GM21786 (cell line): Measurements from ENCODE around the gene ARAP2.
"Not testable (repeated sequence)": the region's sequence is repeated elsewhere in the genome, so short reads cannot be mapped to it uniquely, and the experiment has no call there.

ENCODE experiments used
- ATAC-seq: cut with Tn5 transposase; IDR thresholded peaks from one replicate; pipeline ENCODE4 v1.9.1; 2021; ENCODE audit not compliant: unreplicated experiment

The ARAP2 gene

GRCh38 chr4:36189511-36190226, 54.6 kb downstream of the ARAP2 start:
- ATAC-seq: peak; percentile 89

GRCh38 chr4:36187723-36188333, 56.5 kb downstream of the ARAP2 start:
- no peak for ATAC-seq

GRCh38 chr4:36183665-36184393, 60.5 kb downstream of the ARAP2 start:
- no peak for ATAC-seq

- no peak for ATAC-seq
Measured at GRCh38 chr4:36183232-36183631, 61.1 kb downstream of the ARAP2 start.

GRCh38 chr4:36182315-36182714, 62.0 kb downstream of the ARAP2 start:
- ATAC-seq: not testable (repeated sequence)

- no peak for ATAC-seq
Measured at GRCh38 chr4:36180206-36180605, 64.1 kb downstream of the ARAP2 start.

- no peak for ATAC-seq
Measured at GRCh38 chr4:36178484-36178883, 65.8 kb downstream of the ARAP2 start.

- no peak for ATAC-seq
Measured at GRCh38 chr4:36177946-36178345, 66.4 kb downstream of the ARAP2 start.

GRCh38 chr4:36174570-36174969, 69.7 kb downstream of the ARAP2 start:
- no peak for ATAC-seq

GRCh38 chr4:36173905-36174304, 70.4 kb downstream of the ARAP2 start:
- ATAC-seq: no peak

- no peak for ATAC-seq
Measured at GRCh38 chr4:36172656-36173055, 71.7 kb downstream of the ARAP2 start.

- no peak for ATAC-seq
Measured at GRCh38 chr4:36168127-36168878, 76.0 kb downstream of the ARAP2 start.

- ATAC-seq: no peak
Measured at GRCh38 chr4:36165631-36166005, 78.7 kb downstream of the ARAP2 start.

GRCh38 chr4:36164900-36165630, 79.2 kb downstream of the ARAP2 start:
- ATAC-seq: no peak

GRCh38 chr4:36163198-36163597, 81.1 kb downstream of the ARAP2 start:
- ATAC-seq: no peak

- ATAC-seq: no peak
Measured at GRCh38 chr4:36159208-36159607, 85.1 kb downstream of the ARAP2 start.

- no peak for ATAC-seq
Measured at GRCh38 chr4:36152735-36153134, 91.6 kb downstream of the ARAP2 start.

- ATAC-seq: no peak
Measured at GRCh38 chr4:36142504-36142903, 101.8 kb downstream of the ARAP2 start.

- no peak for ATAC-seq
Measured at GRCh38 chr4:36141186-36141585, 103.1 kb downstream of the ARAP2 start.

- ATAC-seq: no peak
Measured at GRCh38 chr4:36140421-36140820, 103.9 kb downstream of the ARAP2 start.

GRCh38 chr4:36138220-36138619, 106.1 kb downstream of the ARAP2 start:
- no peak for ATAC-seq
